ENCODE data around the gene FAAP100.

DNA sequence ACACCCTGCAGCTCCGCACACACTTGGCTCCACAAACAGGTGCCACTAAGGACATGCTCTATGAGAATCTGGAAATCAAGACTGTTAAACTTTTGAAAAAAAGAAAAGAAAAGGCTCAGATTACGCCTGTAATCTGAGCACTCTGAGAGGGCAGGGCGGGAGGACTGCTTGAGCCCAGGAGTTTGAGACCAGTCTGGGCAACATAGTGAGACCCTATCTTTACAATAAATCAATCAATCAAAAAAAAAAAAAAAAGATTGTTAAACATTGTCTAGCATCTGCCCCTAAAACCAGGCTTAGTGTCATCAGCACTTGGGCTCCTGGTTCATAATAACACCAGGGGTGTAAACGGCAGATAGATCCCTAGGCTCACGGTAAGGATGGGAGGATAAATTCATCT lies 37.5 kb upstream of the FAAP100 start:
- TF ChIP-seq, protein P1, sequence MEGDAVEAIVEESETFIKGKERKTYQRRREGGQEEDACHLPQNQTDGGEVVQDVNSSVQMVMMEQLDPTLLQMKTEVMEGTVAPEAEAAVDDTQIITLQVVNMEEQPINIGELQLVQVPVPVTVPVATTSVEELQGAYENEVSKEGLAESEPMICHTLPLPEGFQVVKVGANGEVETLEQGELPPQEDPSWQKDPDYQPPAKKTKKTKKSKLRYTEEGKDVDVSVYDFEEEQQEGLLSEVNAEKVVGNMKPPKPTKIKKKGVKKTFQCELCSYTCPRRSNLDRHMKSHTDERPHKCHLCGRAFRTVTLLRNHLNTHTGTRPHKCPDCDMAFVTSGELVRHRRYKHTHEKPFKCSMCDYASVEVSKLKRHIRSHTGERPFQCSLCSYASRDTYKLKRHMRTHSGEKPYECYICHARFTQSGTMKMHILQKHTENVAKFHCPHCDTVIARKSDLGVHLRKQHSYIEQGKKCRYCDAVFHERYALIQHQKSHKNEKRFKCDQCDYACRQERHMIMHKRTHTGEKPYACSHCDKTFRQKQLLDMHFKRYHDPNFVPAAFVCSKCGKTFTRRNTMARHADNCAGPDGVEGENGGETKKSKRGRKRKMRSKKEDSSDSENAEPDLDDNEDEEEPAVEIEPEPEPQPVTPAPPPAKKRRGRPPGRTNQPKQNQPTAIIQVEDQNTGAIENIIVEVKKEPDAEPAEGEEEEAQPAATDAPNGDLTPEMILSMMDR (conservative IDR thresholded peaks at IDR 0.05), result no peak
- no peak for TF ChIP-seq EZH2 (IDR thresholded peaks at IDR 0.05; ENCODE audit: low read depth)
